CD4-positive, alpha-beta T cell (primary cell): Measurements from ENCODE around the gene SLC5A11. TPM values are rescaled to one million over a fixed set of nuclear protein-coding genes. Genes with fewer than 3 reads are reported as not detected.

Source experiments
- ATAC-seq: fragments of 200-7000 bp; cut with Tn5 transposase; one replicate; pipeline ENCODE4 v1.10.0; 2022; ENCODE audit warnings: mild to moderate bottlenecking; ENCODE audit not compliant: poor library complexity
- CTCF ChIA-PET: fragments of 350-600 bp; sonication (Branson Sonifier 250); formaldehyde crosslinking; loops from one replicate; lab custom pipeline; 2021; ENCODE audit warnings: antibody characterized with exemption, inconsistent platforms; lab: Charles Lee
- POLR2A ChIA-PET: fragments of 350-600 bp; sonication (Branson Sonifier 250); formaldehyde crosslinking; loops from one replicate; lab custom pipeline; 2021; ENCODE audit warnings: antibody characterized with exemption, inconsistent platforms; lab: Charles Lee
- DNase-seq, 14 experiments: peaks; one replicate each; pipeline ENCODE4 v3.0.0-alpha.2; 2013 to 2020; ENCODE audit warnings: mixed read lengths in 2 of 14
- H3K27ac ChIP-seq, 2 donors: one replicate each; pipeline versions ENCODE4 v1.5.1 to v1.7.0; 2013; ENCODE audit warnings: low read length in 2 of 2, low read depth in 1 of 2, mild to moderate bottlenecking in 1 of 2
- H3K27me3 ChIP-seq, 2 experiments: 1 replicate in 1 of 2; 2 replicates in 1 of 2; pipeline versions ENCODE4 v1.6.1 to v1.7.0; 2013; ENCODE audit warnings: low read length in 2 of 2, control low read depth in 1 of 2, mild to moderate bottlenecking in 1 of 2, moderate library complexity in 1 of 2; ENCODE audit not compliant: insufficient read depth in 2 of 2, control insufficient read depth in 1 of 2
- H3K36me3 ChIP-seq: one replicate; pipeline ENCODE4 v1.6.1; 2013; ENCODE audit warnings: low read length, control low read depth; ENCODE audit not compliant: insufficient read depth
- H3K4me1 ChIP-seq: one replicate; pipeline ENCODE4 v1.6.1; 2013; ENCODE audit warnings: low read length, control low read depth; ENCODE audit not compliant: insufficient read depth
- H3K4me3 ChIP-seq: one replicate; pipeline ENCODE4 v1.5.1; 2013; ENCODE audit warnings: mild to moderate bottlenecking, low read length, moderate library complexity
- H3K9me3 ChIP-seq, 2 experiments: 1 replicate in 1 of 2; 2 replicates in 1 of 2; pipeline versions ENCODE4 v1.6.1 to v1.7.0; 2013; ENCODE audit warnings: low read length in 2 of 2, mild to moderate bottlenecking in 2 of 2, control low read depth in 1 of 2, moderate library complexity in 1 of 2; ENCODE audit not compliant: control insufficient read depth in 1 of 2, insufficient read depth in 1 of 2
- H3K27ac Mint-ChIP-seq: one replicate; pipeline ENCODE4 v1.8.0; 2020; ENCODE audit warnings: mixed read lengths
- H3K27me3 Mint-ChIP-seq: one replicate; pipeline ENCODE4 v1.8.0; 2021; ENCODE audit warnings: mixed read lengths
- H3K36me3 Mint-ChIP-seq: one replicate; pipeline ENCODE4 v1.8.0; 2021; ENCODE audit warnings: low read depth, mixed read lengths
- H3K4me1 Mint-ChIP-seq: one replicate; pipeline ENCODE4 v1.8.0; 2021; ENCODE audit warnings: low read depth, mixed read lengths
- H3K4me3 Mint-ChIP-seq: one replicate; pipeline ENCODE4 v1.8.0; 2020; ENCODE audit warnings: mild to moderate bottlenecking, mixed read lengths
- H3K9me3 Mint-ChIP-seq: one replicate; pipeline ENCODE4 v1.8.0; 2020; ENCODE audit warnings: mixed read lengths
- CTCF ChIP-seq: fragments of 200-600 bp; IDR thresholded peaks from one replicate; pipeline ENCODE4 v1.8.0; 2022; ENCODE audit warnings: antibody characterized with exemption, mild to moderate bottlenecking
- intact Hi-C, 2 experiments: fragments of 100-400 bp; cut with DNase I in 1 of 2; cut with micrococcal nuclease in 1 of 2; formaldehyde crosslinking; loops; one replicate each; pipeline versions ENCODE4 v1.15.1 to v1.9.0; 2023 to 2025; cut with DNase I, micrococcal nuclease
- total RNA-seq, 174 experiments: library from RNA in 2 of 174; stranded (reverse) in 2 of 174; gene quantifications; one replicate each; pipeline ENCODE4 v1.2.3 and lab custom pipeline; 2021 to 2026

Gene SLC5A11
- total RNA-seq, 2 experiments from 2014 or later = 0.11 to 0.44 TPM

GRCh38 chr16:24876231-24876630, 30.5 kb downstream of the SLC5A11 start:
- Histone ChIP-seq H3K4me3 (no peak overlapping the region), H3K4me1 (no peaks in the 10 kb centered on the region), H3K27ac (no peak overlapping the region), H3K36me3 (no peaks in the 10 kb centered on the region), H3K9me3 (no peaks in the 10 kb centered on the region), H3K27me3 (no peaks in the 10 kb centered on the region)
- H3K4me3 Mint-ChIP-seq = no peak overlapping the region
- ChIA-PET CTCF (no interaction called here), POLR2A (no interaction called here)
- H3K36me3 Mint-ChIP-seq = no peaks in the 10 kb centered on the region
- H3K4me1 Mint-ChIP-seq = no peaks in the 10 kb centered on the region
- intact Hi-C loops = no loop called here
- ATAC-seq (no peak), DNase-seq (no peak)
- H3K27me3 Mint-ChIP-seq = peaks cover 5% of the 10 kb centered on the region
- H3K27ac Mint-ChIP-seq = no peak overlapping the region
- H3K9me3 Mint-ChIP-seq = no peaks in the 10 kb centered on the region
- TF ChIP-seq CTCF = no peak

GRCh38 chr16:24879684-24880083, 33.9 kb downstream of the SLC5A11 start:
- ChIA-PET CTCF (no interaction called here), POLR2A (no interaction called here)
- no peak overlapping the region for H3K27ac Mint-ChIP-seq
- DNase-seq (no peak), ATAC-seq (no peak)
- H3K27ac ChIP-seq = no peak overlapping the region
- H3K9me3 ChIP-seq = no peaks in the 10 kb centered on the region
- H3K4me1 Mint-ChIP-seq = no peaks in the 10 kb centered on the region
- TF ChIP-seq CTCF = no peak
- H3K36me3 Mint-ChIP-seq = no peaks in the 10 kb centered on the region
- H3K4me1 ChIP-seq = no peaks in the 10 kb centered on the region
- H3K27me3 ChIP-seq = no peaks in the 10 kb centered on the region
- no peaks in the 10 kb centered on the region for H3K9me3 Mint-ChIP-seq
- H3K4me3 ChIP-seq = no peak overlapping the region
- intact Hi-C loops = loop anchor here in 1 of 2 experiments (10.0 kb wide), 1 partner anchor 65 kb away; no protein-coding TSS in a partner anchor
- H3K36me3 ChIP-seq = no peaks in the 10 kb centered on the region
- H3K27me3 Mint-ChIP-seq = peaks cover 4% of the 10 kb centered on the region
- no peak overlapping the region for H3K4me3 Mint-ChIP-seq

GRCh38 chr16:24883714-24884151, 38.0 kb downstream of the SLC5A11 start:
- no peaks in the 10 kb centered on the region for H3K36me3 ChIP-seq
- no peak for DNase-seq
- POLR2A ChIA-PET = no interaction called here
- TF ChIP-seq CTCF = no peak
- ATAC-seq = no peak
- Mint-ChIP-seq H3K36me3 (no peaks in the 10 kb centered on the region), H3K4me3 (no peak overlapping the region), H3K27me3 (no peaks in the 10 kb centered on the region), H3K9me3 (peaks cover 5% of the 10 kb centered on the region), H3K27ac (no peak overlapping the region), H3K4me1 (no peaks in the 10 kb centered on the region)
- CTCF ChIA-PET = no interaction called here
- H3K27me3 ChIP-seq = peaks cover 0 to 6% of the 10 kb centered on the region in 2 experiments
- no peak overlapping the region for H3K27ac ChIP-seq
- no peaks in the 10 kb centered on the region for H3K4me1 ChIP-seq
- H3K4me3 ChIP-seq = no peak overlapping the region
- intact Hi-C loops = loop anchor here in 1 of 2 experiments (10.0 kb wide), 1 partner anchor 61 kb away; no protein-coding TSS in a partner anchor
- H3K9me3 ChIP-seq = no peaks in the 10 kb centered on the region
